DMS114 treated with DMSO at 0.1 percent for 48 hours (cell line): ENCODE results near the gene PPIC.
"Not testable (repeated sequence)": the region's sequence is repeated elsewhere in the genome, so short reads cannot be mapped to it uniquely, and the experiment has no call there.

Source experiments
- DNase-seq: peaks from one replicate; lab custom pipeline; 2025; ENCODE audit not compliant: unreplicated experiment; lab: John Stamatoyannopoulos, UW

Gene PPIC

GRCh38 chr5:123012321-123012720 is 24.2 kb downstream of the PPIC start:
- no peak for DNase-seq

- no peak for DNase-seq
These were observed 28.8 kb downstream of the PPIC start for GRCh38 chr5:123007754-123008153.

- no peak for DNase-seq
These were observed 29.3 kb downstream of the PPIC start for GRCh38 chr5:123007182-123007581.

DNA sequence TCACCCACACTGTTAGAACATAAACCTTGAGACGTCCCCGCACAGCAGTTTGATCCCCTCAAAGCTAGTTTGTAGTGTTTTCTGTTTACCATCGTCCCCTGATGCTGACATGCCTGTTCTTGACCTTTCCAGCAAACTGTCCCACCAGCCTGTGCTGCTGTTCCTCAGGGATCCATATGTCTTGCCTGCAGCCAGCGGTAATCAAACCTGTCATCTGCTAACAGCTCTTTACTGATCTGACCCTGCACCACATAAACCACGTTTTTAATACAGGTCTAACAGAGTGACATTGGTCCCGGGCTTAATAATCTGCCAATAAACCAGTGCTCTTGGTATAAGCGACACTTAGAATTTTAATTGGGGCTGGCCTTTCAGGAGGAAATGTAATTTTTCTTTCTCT is 34.7 kb downstream of the PPIC start:
- no peak for DNase-seq

GRCh38 chr5:123000731-123001130 is 35.8 kb downstream of the PPIC start:
- no peak for DNase-seq

GRCh38 chr5:122999947-123000563 is 36.5 kb downstream of the PPIC start:
- no peak for DNase-seq

DNA sequence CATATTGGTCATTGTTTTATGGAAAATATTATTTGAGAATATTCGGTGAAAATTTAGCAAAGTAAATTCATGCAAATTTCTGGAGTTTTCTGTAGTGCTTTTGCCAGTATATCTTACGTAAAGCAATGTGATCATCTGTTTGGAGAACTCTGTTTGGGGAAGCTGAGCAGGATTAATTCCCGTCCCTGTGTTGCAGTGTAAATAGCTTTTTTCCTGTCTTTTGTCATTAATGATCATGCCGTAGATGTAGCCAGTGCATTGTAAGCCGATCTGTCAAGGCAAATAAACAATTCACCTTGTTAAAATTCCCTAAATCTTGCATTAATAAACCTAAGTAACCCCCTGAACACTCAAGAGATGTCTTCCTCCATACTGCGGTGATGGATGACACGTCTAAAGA is 39.2 kb downstream of the PPIC start:
- DNase-seq: no peak

DNA sequence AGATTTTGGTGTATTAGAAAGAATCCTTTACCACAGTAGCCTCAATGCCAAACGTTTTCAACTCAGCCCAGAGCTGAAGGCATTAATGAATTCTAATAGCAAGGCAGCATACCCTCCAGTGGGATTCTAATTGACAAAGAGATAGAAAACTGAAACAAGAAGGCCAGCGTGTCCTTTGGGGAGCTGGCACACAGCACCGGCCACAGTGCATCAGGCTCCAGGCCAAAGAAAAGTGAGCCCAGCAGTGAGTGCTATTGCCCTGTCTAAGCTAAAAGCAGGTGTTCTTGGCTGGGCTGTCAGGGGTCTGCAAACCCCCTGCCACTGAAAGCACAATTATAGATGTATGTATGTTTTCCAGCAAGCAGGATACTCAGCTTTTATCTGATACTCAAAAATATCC is 40.4 kb downstream of the PPIC start:
- DNase-seq: no peak

- DNase-seq: no peak
These were observed 50.4 kb downstream of the PPIC start for GRCh38 chr5:122985954-122986721.

DNA sequence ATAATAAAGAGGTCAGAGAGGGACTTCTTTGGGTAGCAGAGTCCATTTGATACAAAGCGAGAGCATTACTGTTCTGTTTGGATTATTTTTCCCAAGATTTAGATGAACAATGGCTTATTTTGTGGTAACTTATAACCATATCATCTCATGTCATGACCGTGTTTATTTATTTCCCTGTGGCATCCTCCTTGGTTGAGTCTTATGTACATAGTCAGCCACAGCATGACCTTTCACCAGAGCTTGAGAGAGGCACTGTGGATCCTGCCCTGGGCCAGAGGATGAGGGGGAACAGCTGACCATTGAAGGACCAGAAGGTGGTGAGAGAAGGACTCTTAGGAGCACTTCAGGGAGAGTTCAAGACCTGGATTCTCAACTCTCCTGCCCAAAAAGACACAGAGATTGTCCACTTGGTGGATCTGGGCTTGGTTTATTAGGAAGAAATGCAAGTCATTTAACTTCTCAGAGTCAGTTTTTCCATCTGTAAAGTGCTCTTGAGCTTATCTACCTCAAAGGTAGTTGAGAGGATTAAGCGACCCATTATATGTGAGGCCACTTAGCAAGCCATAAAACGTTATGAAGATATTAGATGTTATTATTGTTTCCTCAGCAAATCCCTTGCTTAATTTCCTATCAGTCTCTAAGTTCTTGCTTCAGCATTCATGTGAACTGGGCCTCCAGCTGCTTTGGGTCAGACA is 51.4 kb downstream of the PPIC start:
- DNase-seq: no peak

GRCh38 chr5:122984425-122984824 is 52.1 kb downstream of the PPIC start:
- no peak for DNase-seq

GRCh38 chr5:122982376-122982775 is 54.1 kb downstream of the PPIC start:
- no peak for DNase-seq

DNA sequence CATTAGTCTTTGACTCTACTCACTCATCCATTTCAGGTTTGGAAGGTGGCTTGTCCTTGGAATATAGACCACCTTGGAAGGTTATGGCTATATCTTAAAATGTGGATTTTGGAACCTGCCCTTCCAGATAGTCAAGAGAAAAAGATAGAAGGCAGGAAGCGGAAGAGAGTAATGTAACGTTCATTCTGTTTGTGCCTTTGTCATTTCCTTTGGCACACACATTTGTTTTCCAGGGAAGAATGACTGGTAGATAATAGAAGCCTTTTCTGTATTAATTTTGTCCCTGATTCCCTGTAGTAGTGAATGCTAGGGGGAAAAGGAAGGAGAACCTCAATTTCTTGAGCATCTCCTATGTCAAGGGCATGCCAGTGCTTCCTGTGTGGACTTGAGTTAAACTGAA is 54.7 kb downstream of the PPIC start:
- no peak for DNase-seq

- no peak for DNase-seq
These were observed 57.8 kb downstream of the PPIC start for GRCh38 chr5:122978644-122979297.

DNA sequence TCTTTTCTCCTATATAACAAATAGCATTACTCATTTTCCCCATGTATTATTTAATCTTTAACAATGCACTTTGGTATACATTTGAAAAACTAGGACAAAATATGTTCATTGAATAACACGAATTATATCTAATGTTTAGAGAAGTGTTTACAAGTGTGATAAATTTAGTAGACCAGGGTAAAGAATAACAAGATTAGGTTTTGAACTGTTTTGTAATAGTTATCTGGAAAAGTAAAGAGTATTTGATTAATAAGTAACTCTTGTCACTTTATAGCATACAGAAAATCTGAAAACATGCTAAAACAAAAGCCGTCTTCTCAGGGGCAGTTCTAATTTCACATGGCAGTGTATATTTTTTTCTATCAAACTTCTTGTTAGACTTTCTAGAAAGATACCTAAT is 58.5 kb downstream of the PPIC start:
- DNase-seq: no peak

DNA sequence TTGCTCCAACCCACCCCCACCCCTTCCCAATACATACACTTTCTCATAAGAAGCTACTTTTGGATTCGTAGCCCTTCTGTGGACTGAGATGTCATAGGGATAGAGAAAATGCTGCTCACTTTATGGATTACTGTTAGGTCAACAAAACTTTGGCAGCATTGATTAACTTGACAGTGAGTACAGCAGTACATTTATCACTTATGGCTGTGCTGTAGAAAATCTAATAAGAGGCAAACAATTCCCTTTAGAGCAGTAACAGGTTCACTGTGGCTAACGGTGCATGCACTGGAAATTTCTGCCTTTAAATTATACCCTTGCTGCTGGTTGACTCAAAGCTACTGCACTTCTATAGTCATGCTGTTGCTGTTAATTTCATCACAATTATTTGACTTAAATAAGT is 59.2 kb downstream of the PPIC start:
- DNase-seq: no peak

DNA sequence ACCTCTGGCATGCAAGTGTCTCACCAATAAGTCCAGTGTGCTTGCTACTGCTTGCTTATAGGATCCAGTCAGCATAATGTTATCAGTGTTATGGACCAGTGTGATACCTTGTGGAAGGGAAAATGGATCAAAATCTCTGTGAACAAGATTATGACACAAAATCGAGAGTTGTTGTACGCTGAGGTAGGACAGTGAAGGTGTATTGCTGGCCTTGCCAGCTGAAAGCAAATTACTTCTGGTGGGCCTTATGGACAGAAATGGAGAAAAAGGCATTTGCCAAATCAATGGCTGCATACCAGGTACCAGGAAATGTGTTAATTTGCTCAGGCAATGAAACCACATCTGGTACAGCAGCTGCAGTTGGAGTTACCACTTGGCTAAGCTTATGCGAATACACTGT is 62.3 kb downstream of the PPIC start:
- DNase-seq: not testable (repeated sequence)

DNA sequence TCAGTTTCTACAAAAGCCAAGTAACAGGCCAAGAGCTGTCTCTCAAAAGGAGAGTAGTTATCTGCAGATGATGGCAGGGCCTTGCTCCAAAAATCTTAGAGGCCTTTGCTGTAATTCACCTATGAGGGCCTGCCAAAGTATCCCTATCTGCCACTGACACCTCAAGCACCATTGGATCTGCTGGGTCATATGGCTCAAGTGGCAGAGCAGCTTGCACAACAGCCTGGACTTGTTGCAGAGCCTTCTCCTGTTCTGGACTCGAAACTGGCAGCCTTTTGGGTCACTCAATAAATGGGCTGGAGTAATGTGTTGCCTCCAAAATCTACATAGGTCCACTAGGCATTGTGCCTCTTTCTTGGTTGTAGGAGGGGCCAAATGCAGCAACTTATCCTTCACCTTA is 62.8 kb downstream of the PPIC start:
- DNase-seq: not testable (repeated sequence)
